ENCODE measurements around the gene RANBP3L.
A peak's percentile ranks its signal among the peaks of the same experiment; 100 is the strongest.
"Not testable (repeated sequence)": the region's sequence is repeated elsewhere in the genome, so short reads cannot be mapped to it uniquely, and the experiment has no call there.

The RANBP3L gene

DNA sequence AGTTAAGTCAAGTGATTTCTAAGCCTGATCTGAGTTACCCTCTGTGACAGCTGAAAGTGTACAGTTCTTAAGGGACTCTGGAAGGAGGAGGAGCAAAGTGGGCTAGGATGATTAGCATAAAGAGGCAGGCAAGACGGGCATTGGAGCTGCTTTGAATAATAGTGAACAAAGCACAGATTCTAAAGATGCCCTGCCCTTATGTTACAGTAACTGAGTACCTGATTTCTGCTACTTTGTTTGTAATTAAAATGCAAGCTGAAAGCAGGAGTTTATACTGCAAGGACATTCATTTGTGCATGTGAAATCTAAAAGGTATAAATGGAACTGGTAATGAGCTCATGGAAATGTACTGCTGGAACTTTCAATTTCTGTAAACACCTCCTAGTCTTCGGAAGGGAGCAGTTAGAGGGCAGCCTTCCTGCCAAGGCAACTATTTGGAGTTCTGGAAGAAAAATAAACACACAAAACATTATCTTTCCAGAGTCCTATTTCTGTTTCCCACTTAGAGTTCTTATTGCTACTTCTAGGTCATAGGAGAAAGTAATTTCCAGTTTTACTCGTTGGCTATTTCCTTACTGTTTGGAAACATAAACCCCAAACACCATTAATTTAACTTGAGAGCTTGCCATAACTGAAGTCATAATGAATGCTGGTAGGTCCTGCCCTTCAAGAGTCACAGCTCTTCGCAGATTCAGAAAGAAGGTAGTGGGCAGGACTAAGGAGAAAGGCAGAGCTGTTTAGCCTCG, at the start of gene RANBP3L:
Gene RANBP3L, minus strand, starts transcription at position 45 of the 746 bp plus-strand sequence. CDS start 486 bp downstream, outside the sequence.
- peak; percentile 23 for DNase-seq (ENCODE audit: low spot score)

- DNase-seq (ENCODE audit: low spot score) = no peak
These were observed 45.4 kb upstream of the RANBP3L start for GRCh38 chr5:36346896-36347690.

GRCh38 chr5:36344899-36345298, 43.2 kb upstream of the RANBP3L start:
- DNase-seq (ENCODE audit: low spot score) = no peak

DNA sequence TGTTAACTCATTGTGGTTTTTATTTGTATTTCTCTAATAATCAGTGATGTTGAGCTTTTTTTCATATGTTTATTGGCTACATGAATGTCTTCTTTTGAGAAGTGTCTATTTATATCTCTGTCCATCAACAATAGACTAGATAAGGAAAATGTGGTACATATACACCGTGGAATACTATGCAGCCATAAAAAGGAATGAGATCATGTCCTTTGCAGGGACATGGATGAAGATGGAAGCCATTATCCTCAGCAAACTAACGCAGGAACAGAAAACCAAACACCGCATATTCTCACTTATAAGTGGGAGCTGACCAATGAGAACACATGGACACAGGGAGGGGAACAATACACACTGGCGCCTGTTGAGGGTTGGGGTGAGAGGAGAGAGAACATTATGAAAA, 40.0 kb upstream of the RANBP3L start:
- DNase-seq (ENCODE audit: low spot score) = not testable (repeated sequence)

GRCh38 chr5:36337597-36337996, 35.9 kb upstream of the RANBP3L start:
- DNase-seq (ENCODE audit: low spot score) = no peak

DNA sequence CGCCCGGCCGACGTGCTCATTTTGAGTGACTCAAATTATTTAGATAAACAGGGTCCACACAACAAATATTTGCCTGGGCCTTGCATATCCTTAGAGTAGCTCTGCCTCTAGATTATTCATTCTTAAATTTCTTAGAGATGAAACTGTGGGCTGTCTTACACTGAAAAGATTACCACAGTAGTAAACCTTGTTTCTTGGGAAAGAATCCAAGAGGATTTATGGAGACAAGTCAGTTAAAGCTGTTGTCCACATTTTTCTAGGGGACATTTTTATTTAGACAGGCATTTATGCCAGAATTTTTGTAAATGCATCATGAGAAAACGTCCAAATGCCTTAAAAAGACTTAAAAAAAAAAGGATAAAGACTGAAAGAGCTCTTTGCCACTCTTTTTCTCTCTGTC, 32.6 kb upstream of the RANBP3L start:
- DNase-seq (ENCODE audit: low spot score) = no peak

DNA sequence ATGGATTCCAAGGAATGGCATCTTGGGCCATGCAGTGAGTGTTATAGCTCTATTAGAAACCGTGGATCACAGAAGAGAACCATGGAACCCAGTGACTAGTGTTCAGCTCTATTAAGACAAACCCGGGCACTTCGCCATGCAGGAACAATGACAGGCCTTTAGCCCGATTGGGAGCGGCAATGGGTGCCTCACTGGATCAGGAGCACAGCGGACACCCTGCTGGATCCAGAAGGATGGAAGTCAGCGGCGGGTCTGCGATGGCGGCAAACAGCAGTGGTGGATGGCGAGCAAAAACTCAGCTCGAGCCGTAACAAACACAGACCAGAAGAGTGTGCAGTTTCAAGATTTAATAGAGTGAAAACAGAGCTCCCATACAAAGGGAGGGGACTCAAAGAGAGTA, 31.0 kb upstream of the RANBP3L start:
- not testable (repeated sequence) for DNase-seq (ENCODE audit: low spot score)

GRCh38 chr5:36325196-36325595, 23.5 kb upstream of the RANBP3L start:
- no peak for DNase-seq (ENCODE audit: low spot score)

DNA sequence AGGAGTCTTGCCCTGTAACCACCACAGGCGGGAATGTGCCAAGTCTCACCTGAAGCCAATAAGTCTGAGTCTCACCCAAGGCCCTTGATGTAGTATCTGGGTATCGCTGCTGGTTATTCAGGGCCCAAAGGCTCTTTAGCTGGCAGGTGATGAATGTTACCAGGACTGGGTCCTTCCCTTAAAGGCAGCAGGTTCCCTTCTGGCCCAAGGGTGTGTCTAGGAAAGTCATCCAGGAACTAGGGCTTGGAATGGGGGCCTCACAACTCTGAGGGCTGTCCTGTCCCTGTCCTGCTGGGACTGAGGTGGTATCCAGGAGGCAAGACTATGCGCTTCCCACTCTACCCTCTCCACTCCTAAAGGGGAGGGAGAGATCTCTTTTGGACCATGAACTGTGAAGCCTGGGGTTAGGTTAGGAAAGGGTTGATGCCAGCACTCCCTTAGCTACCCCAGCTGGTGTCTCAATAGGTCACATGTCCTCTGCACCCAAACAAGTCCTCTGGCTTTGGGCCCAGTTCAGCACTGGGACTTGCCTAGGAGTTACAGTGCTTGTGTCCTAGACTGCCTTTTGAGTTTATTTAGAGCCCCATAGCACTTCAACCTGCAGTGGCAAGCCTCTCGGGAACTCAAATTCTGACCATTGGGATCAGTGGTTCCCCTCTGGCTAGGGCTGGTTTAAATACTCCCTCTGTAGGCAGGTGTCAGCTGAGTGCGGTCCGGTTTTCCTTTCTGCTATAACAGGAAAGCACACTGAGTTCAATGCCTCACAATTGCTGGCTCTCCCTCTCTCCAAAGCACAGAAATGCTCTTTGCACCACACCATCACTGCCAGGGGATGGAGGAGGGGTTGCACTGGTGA, 22.5 kb upstream of the RANBP3L start:
- DNase-seq (ENCODE audit: low spot score) = no peak

DNA sequence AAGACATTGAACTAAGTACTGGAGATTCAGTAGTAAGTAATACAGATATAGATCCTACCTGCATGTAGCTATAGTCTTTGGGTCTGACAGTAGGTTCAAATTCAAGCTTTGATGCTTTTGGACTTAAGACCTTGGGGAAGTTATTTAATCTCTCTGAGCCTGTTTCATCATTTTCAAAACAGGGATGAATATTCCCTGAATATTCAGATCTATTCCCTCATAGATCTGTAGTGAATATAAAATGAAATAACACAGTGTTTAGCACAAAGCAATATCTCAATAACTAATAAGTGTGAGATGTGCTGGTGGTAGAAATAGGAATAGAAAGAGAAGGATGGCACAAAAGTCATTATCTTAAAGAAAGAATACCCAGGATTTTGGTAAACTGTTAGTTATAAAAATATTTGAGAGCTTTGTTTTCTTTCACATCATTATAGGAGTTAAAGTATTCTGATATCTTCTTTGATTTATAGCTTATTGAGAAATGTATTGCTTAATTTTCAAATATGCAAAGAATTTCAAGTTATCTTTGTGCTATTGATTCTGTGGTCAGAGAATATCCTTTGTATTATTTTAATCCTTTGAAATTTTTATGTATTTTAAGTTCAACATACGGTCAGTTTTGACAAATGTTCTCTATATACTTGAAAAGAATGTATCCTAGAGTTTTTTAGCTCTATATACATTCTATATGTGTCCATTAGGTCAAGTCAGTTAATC, 11.4 kb upstream of the RANBP3L start:
- DNase-seq (ENCODE audit: low spot score) = no peak

- DNase-seq (ENCODE audit: low spot score) = no peak
These were observed 10.3 kb upstream of the RANBP3L start for GRCh38 chr5:36311956-36312355.

GRCh38 chr5:36310138-36310537, 8.4 kb upstream of the RANBP3L start:
- DNase-seq (ENCODE audit: low spot score) = no peak

GRCh38 chr5:36305571-36306326, 4.0 kb upstream of the RANBP3L start:
- no peak for DNase-seq (ENCODE audit: low spot score)

GRCh38 chr5:36304095-36304805, 2.5 kb upstream of the RANBP3L start:
- DNase-seq (ENCODE audit: low spot score) = no peak

GRCh38 chr5:36300927-36301540, 668 bp downstream of the RANBP3L start:
- no peak for DNase-seq (ENCODE audit: low spot score)

DNA sequence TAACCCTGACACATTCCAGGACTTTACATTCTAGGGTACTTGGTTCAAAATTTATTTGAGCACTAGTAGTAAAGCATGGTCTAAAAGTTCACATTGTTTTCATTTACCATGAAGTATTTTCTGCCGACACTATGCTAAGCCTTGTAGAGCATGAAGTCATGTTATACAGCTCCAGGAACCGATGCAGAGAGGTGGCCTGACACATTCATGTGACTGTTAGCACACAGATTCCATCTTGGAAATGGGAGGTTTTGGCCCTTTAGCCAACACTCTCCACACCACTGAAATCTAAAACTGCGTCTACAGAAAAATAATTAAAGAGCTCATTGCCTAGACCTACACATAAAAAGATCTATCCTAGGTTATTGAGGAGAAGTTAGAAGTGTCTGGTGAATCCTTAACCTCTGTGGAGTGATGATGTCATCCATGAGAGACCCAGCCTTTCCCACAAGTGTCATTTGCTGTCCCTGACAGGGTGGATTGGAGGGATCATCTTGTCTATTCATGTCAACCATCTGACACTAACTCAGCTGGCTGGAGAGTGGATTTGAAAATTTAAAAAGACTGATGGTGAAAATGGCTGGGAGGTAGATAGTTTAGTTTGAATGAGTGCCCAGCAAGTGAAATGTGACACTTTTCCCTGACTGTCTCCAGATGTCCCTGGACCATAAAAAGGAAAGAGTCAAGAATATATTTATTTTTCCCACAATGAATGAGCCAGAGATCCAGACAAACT, 1.3 kb downstream of the RANBP3L start:
- no peak for DNase-seq (ENCODE audit: low spot score)

GRCh38 chr5:36298552-36298951, 3.1 kb downstream of the RANBP3L start:
- no peak for DNase-seq (ENCODE audit: low spot score)

- no peak for DNase-seq (ENCODE audit: low spot score)
These were observed 4.0 kb downstream of the RANBP3L start for GRCh38 chr5:36297653-36298052.
